BLaER1 (cell line): ENCODE data around the gene ZNF432.

ENCODE experiments used
- H3K27ac ChIP-seq: shearing (Covaris generic); formaldehyde crosslinking; 2 replicates; pipeline ENCODE4 v1.8.1; 2022
- H3K27me3 ChIP-seq: shearing (Covaris generic); formaldehyde crosslinking; 2 replicates; pipeline ENCODE4 v1.8.1; 2022
- H3K36me3 ChIP-seq: shearing (Covaris generic); formaldehyde crosslinking; 2 replicates; pipeline ENCODE4 v1.8.1; 2022
- H3K4me1 ChIP-seq: shearing (Covaris generic); formaldehyde crosslinking; 2 replicates; pipeline ENCODE4 v1.8.1; 2022
- H3K4me2 ChIP-seq: shearing (Covaris generic); formaldehyde crosslinking; 2 replicates; pipeline ENCODE4 v1.8.1; 2022
- H3K4me3 ChIP-seq: shearing (Covaris generic); formaldehyde crosslinking; 2 replicates; pipeline ENCODE4 v1.8.1; 2022
- H3K9ac ChIP-seq: shearing (Covaris generic); formaldehyde crosslinking; 2 replicates; pipeline ENCODE4 v1.8.1; 2022
- H3K9me3 ChIP-seq: shearing (Covaris generic); formaldehyde crosslinking; 2 replicates; pipeline ENCODE4 v1.8.1; 2022
- H4K20me1 ChIP-seq: shearing (Covaris generic); formaldehyde crosslinking; 2 replicates; pipeline ENCODE4 v1.8.1; 2022
- Cebpa-rat ChIP-seq: shearing (Covaris generic); IDR thresholded peaks from 2 replicates; pipeline ENCODE4 v1.8.1; 2022

ZNF432 gene

GRCh38 chr19:52007806-52008557 is 40.7 kb downstream of the ZNF432 start, which contains the start of gene ZNF615:
Gene ZNF615, minus strand, starts transcription at chr19:52008211. Its CDS starts 4,500 bp downstream, at chr19:52003711.
- Histone ChIP-seq H3K27ac (peak within 1 kb of the TSS; percentile 94), H3K9ac (peak within 1 kb of the TSS; percentile 92), H3K9me3 (peaks cover 57% of the 10 kb centered on the region)

GRCh38 chr19:52007451-52007805 is 41.2 kb downstream of the ZNF432 start:
- Histone ChIP-seq H3K9ac (peak overlapping the region; percentile 92), H3K4me3 (peak overlapping the region; percentile 82), H3K27me3 (no peaks in the 10 kb centered on the region), H3K4me2 (peak overlapping the region; percentile 91), H3K27ac (peak overlapping the region; percentile 94), H3K36me3 (peaks cover 41% of the 10 kb centered on the region), H3K4me1 (peaks cover 10% of the 10 kb centered on the region), H3K9me3 (peaks cover 56% of the 10 kb centered on the region), H4K20me1 (no peaks in the 10 kb centered on the region)
- no peak for TF ChIP-seq Cebpa-rat

More at GRCh38 chr19:52007806-52008557, 40.7 kb downstream of the ZNF432 start, which contains the start of gene ZNF615:
- H3K4me3 ChIP-seq, result peak within 1 kb of the TSS; percentile 82
- TF ChIP-seq Cebpa-rat, result no peak
- H3K27me3 ChIP-seq, result no peaks in the 10 kb centered on the region
- peaks cover 10% of the 10 kb centered on the region for H3K4me1 ChIP-seq
- H4K20me1 ChIP-seq, result no peaks in the 10 kb centered on the region
- peaks cover 41% of the 10 kb centered on the region for H3K36me3 ChIP-seq
- H3K4me2 ChIP-seq, result peak within 1 kb of the TSS; percentile 91

GRCh38 chr19:51994048-51994644 is 54.5 kb downstream of the ZNF432 start:
- peak overlapping the region; percentile 41 for H3K4me3 ChIP-seq
- no peaks in the 10 kb centered on the region for H3K4me1 ChIP-seq
- H3K27ac ChIP-seq, result no peak overlapping the region
- H3K36me3 ChIP-seq, result peaks cover 84% of the 10 kb centered on the region
- no peak overlapping the region for H3K9ac ChIP-seq
- no peak overlapping the region for H3K4me2 ChIP-seq
- H3K9me3 ChIP-seq, result peaks cover 96% of the 10 kb centered on the region
- no peaks in the 10 kb centered on the region for H4K20me1 ChIP-seq
- no peak for TF ChIP-seq Cebpa-rat
- no peaks in the 10 kb centered on the region for H3K27me3 ChIP-seq

GRCh38 chr19:51993422-51993821 is 55.2 kb downstream of the ZNF432 start:
- Histone ChIP-seq H3K4me1 (no peaks in the 10 kb centered on the region), H3K4me2 (no peak overlapping the region), H3K36me3 (peaks cover 76% of the 10 kb centered on the region), H3K27ac (no peak overlapping the region), H3K4me3 (peak overlapping the region; percentile 41), H3K9me3 (peaks cover 96% of the 10 kb centered on the region), H3K27me3 (no peaks in the 10 kb centered on the region), H4K20me1 (no peaks in the 10 kb centered on the region), H3K9ac (no peak overlapping the region)
- no peak for TF ChIP-seq Cebpa-rat

- Histone ChIP-seq H3K9ac (peak within 1 kb of the TSS; percentile 90), H3K27me3 (no peaks in the 10 kb centered on the region), H3K4me3 (peak within 1 kb of the TSS; percentile 86), H3K36me3 (peaks cover 37% of the 10 kb centered on the region), H4K20me1 (no peaks in the 10 kb centered on the region), H3K27ac (peak within 1 kb of the TSS; percentile 85), H3K9me3 (peaks cover 87% of the 10 kb centered on the region), H3K4me1 (peaks cover 9% of the 10 kb centered on the region), H3K4me2 (peak within 1 kb of the TSS; percentile 96)
- no peak for TF ChIP-seq Cebpa-rat
Measured at GRCh38 chr19:51986309-51987291, 62.0 kb downstream of the ZNF432 start, which contains the start of gene ZNF350. Gene ZNF350, minus strand, starts transcription at chr19:51986840. Its CDS starts 12,480 bp downstream, at chr19:51974360.

GRCh38 chr19:51983361-51983760 is 65.3 kb downstream of the ZNF432 start:
- H3K9ac ChIP-seq, result no peak overlapping the region
- H3K36me3 ChIP-seq, result peaks cover 58% of the 10 kb centered on the region
- no peaks in the 10 kb centered on the region for H4K20me1 ChIP-seq
- no peak for TF ChIP-seq Cebpa-rat
- peaks cover 88% of the 10 kb centered on the region for H3K9me3 ChIP-seq
- no peaks in the 10 kb centered on the region for H3K27me3 ChIP-seq
- no peak overlapping the region for H3K4me3 ChIP-seq
- H3K27ac ChIP-seq, result no peak overlapping the region
- no peak overlapping the region for H3K4me2 ChIP-seq
- H3K4me1 ChIP-seq, result peaks cover 9% of the 10 kb centered on the region
